Activated naive CD8-positive, alpha-beta T cell treated with anti-CD3 and anti-CD28 coated beads, Interleukin-2, amount 50 U/mL, for 24 hours (primary cell): Measurements from ENCODE around the gene SHD.

Experiments
- ATAC-seq: fragments of 150-1000 bp; cut with Tn5 transposase; one replicate; pipeline ENCODE4 v1.10.0; 2021
- DNase-seq: peaks from one replicate; pipeline ENCODE4 v3.0.0; 2021
- H3K27ac Mint-ChIP-seq: one replicate; pipeline ENCODE4 v1.8.0; 2021; ENCODE audit warnings: mild to moderate bottlenecking, mixed read lengths
- H3K27me3 Mint-ChIP-seq: one replicate; pipeline ENCODE4 v1.8.0; 2021; ENCODE audit warnings: mixed read lengths
- H3K36me3 Mint-ChIP-seq: one replicate; pipeline ENCODE4 v1.8.0; 2021; ENCODE audit warnings: low read depth, mixed read lengths
- H3K4me1 Mint-ChIP-seq: one replicate; pipeline ENCODE4 v1.8.0; 2021; ENCODE audit warnings: mixed read lengths
- H3K4me3 Mint-ChIP-seq: one replicate; pipeline ENCODE4 v1.8.0; 2021; ENCODE audit warnings: mild to moderate bottlenecking, moderate library complexity, mixed read lengths
- H3K9me3 Mint-ChIP-seq: one replicate; pipeline ENCODE4 v1.8.0; 2021; ENCODE audit warnings: mixed read lengths

SHD gene

DNA sequence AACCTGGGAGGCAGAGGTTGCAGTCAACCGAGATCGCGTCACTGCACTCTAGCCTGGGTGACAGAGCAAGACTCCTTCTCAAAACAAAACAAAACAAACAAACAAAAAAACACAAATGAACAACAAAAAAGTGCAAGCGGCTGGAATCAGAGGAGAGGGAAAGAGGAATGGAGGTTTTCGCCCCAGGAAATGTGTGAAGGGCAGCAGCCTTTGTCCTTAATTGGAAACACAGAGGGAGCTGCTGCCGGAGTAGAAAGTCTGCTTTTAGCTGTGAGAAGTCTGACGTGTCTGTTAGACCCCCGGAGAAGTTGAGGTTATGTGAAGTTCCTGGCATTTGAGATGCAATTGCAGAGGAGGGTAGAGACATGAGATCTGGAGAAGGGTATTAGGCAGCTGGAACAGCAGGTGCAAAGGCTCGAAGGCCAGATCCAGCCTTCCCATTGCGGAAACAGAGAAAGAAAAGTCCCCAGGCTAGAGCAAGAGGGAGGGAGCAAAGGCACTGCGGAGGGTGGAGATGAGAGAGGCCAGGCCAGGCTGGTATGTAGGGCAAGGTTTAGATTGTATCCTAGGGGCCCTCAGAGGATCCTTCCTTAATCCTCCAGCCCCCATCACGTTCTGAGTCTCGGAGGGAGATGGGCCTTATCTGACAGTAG lies 22.6 kb downstream of the SHD start:
- ATAC-seq (no peak), DNase-seq (no peak)
- peaks cover 3% of the 10 kb centered on the region for H3K27me3 Mint-ChIP-seq
- no peaks in the 10 kb centered on the region for H3K36me3 Mint-ChIP-seq
- peak overlapping the region; percentile 73 for H3K4me3 Mint-ChIP-seq
- H3K27ac Mint-ChIP-seq, result peak overlapping the region; percentile 61
- no peaks in the 10 kb centered on the region for H3K9me3 Mint-ChIP-seq
- H3K4me1 Mint-ChIP-seq, result peaks cover 37% of the 10 kb centered on the region

DNA sequence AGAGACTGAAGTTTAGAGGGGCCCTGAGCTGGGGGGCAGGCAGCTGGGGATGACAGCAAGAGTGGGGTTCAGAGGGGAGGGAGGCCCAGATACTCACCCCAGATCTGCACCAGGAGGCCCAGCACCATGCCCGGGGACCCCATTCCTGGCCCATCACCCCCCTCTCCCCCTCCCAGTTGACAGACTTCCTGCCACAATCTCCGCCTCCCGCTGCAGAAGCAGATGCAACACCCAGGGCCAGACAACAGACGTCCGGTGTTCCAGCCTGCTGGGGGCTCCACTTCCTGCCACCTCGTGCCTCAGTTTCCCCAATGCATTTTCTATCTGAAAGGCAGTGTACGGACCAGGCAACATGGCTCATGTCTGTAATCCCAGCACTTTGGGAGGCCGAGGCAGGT lies 23.2 kb downstream of the SHD start, which contains the start of gene TMIGD2:
Gene TMIGD2, minus strand, starts transcription at position 147 of the 398 bp plus-strand sequence. Its CDS starts 4 bp downstream, at position 143.
- ATAC-seq (no peak), DNase-seq (peak; percentile 39)
- peaks cover 37% of the 10 kb centered on the region for H3K4me1 Mint-ChIP-seq
- no peaks in the 10 kb centered on the region for H3K36me3 Mint-ChIP-seq
- H3K4me3 Mint-ChIP-seq, result peak within 1 kb of the TSS; percentile 73
- peaks cover 3% of the 10 kb centered on the region for H3K27me3 Mint-ChIP-seq
- no peaks in the 10 kb centered on the region for H3K9me3 Mint-ChIP-seq
- H3K27ac Mint-ChIP-seq, result peak within 1 kb of the TSS; percentile 61

DNA sequence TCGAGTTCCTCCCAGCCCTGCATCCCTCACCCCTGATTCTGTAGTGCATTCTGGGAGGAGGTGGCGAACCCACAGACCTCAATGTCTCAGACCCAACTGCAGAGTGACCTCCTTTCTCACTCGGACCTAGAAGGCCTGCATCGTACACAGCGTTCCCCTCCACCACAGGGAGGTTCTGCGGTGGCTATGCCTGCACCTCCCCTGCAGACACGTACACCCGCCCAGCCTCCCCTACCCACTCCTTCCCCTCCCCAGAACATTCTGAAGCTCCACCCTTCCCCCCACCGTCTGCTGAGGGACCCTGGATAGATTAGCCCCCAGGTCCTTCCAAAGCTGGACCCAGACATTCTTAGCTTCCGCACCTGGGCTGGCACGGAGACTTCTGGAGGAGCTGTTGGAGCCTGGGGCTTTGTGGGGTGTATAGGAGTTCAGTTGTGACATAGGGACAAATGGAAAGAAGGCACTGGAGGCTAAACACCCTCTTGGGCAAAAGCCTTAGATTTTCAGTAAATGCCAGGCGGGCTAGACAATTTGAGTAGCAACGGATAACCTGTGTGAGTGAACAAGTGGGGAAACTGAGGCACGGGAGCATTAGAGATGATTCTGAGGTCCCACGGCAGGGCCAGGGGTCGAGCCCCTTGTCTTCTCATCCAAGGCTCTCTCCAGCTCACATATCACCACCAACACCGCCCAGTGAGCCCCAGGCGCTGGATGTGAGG lies 24.9 kb downstream of the SHD start:
- H3K9me3 Mint-ChIP-seq, result no peaks in the 10 kb centered on the region
- H3K27ac Mint-ChIP-seq, result peak overlapping the region; percentile 68
- no peak for ATAC-seq
- peaks cover 28% of the 10 kb centered on the region for H3K4me1 Mint-ChIP-seq
- DNase-seq, result peak; percentile 19
- H3K4me3 Mint-ChIP-seq, result peak overlapping the region; percentile 63
- H3K27me3 Mint-ChIP-seq, result peaks cover 3% of the 10 kb centered on the region
- no peaks in the 10 kb centered on the region for H3K36me3 Mint-ChIP-seq

DNA sequence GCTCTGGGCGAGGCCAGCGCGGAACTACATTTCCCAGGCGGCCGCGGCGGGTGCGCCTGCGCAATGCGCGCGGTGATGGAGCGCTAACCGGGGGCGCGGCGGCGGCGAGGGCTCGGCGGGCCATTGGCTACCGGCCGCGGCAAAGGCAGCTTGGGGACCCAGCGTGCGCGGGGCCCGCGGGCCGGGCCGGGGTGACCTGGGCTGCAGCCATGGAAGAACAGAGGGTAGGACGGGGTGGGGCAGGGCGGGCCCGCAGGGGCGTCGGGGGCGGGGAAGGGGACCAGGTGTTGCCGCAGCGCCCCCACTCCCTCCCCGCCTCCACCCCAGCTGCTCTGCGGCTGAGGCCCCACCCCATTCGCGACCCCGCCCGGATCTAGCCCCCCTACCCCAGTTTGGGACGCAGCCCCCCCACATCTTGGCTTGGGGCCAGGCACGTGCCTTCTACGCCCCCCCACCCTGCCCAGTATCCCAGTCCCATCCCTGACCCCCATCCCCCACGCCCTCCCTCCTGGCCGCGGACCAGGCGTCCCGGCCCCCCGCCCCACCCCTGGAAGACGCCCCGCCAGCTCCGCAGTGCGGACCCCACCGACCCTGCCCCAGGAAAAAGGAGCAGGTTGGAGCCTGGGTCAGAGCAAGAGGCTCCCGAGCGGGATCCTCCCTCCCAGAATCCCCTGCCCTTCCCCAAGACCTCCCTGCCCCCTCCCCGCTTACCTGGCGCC lies 25.6 kb downstream of the SHD start, which contains the start of gene FSD1:
Gene FSD1, plus strand, starts transcription at position 61 of the 719 bp plus-strand sequence. Its CDS starts 149 bp downstream, at position 210.
- no peaks in the 10 kb centered on the region for H3K36me3 Mint-ChIP-seq
- peaks cover 28% of the 10 kb centered on the region for H3K4me1 Mint-ChIP-seq
- peak within 1 kb of the TSS; percentile 68 for H3K27ac Mint-ChIP-seq
- no peaks in the 10 kb centered on the region for H3K9me3 Mint-ChIP-seq
- peak within 1 kb of the TSS; percentile 63 for H3K4me3 Mint-ChIP-seq
- peaks cover 3% of the 10 kb centered on the region for H3K27me3 Mint-ChIP-seq
- ATAC-seq, result peak; percentile 86
- DNase-seq, result peak; percentile 88

DNA sequence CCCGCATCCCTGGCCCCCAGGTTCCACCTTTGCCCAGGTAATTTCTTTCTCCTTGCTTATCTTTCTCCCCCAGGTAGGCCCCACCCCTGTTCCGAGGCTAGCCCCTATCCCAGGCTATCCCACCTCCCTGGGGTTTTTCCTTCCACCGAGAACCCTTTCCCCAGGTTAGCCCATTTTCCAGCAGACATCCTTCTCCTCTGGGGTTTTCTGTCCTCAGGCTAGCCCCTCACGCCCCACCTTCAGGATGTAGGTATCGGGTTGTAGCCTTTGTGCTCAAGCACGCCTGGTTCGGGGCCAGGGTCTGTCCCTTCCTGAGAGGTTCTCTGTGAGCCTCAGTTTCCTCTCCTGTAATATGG lies 26.2 kb downstream of the SHD start:
- Mint-ChIP-seq H3K9me3 (no peaks in the 10 kb centered on the region), H3K27me3 (peaks cover 3% of the 10 kb centered on the region), H3K36me3 (no peaks in the 10 kb centered on the region), H3K4me1 (peaks cover 28% of the 10 kb centered on the region), H3K4me3 (peak overlapping the region; percentile 54), H3K27ac (no peak overlapping the region)
- DNase-seq (no peak), ATAC-seq (no peak)

DNA sequence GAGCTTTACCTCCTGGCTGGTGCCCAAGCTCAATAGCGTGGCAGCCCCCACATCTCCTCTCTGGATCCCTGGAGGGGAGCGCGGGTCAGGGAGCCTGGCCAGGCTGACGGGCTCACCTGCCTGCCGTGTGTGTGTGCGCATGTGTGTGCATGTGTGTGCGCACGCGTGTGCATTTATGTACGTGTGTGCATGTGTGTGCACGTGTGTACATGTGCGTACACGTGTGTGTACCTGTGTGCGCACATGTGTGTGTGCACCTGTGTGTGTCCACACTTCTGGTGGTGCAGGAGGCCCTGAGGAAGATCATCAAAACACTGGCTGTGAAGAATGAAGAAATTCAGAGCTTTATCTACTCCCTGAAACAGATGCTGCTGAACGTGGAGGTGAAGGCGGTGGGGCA lies 26.6 kb downstream of the SHD start:
- peaks cover 25% of the 10 kb centered on the region for H3K4me1 Mint-ChIP-seq
- H3K27me3 Mint-ChIP-seq, result peaks cover 3% of the 10 kb centered on the region
- ATAC-seq (no peak), DNase-seq (no peak)
- H3K27ac Mint-ChIP-seq, result no peak overlapping the region
- no peaks in the 10 kb centered on the region for H3K9me3 Mint-ChIP-seq
- peak overlapping the region; percentile 54 for H3K4me3 Mint-ChIP-seq
- no peaks in the 10 kb centered on the region for H3K36me3 Mint-ChIP-seq

DNA sequence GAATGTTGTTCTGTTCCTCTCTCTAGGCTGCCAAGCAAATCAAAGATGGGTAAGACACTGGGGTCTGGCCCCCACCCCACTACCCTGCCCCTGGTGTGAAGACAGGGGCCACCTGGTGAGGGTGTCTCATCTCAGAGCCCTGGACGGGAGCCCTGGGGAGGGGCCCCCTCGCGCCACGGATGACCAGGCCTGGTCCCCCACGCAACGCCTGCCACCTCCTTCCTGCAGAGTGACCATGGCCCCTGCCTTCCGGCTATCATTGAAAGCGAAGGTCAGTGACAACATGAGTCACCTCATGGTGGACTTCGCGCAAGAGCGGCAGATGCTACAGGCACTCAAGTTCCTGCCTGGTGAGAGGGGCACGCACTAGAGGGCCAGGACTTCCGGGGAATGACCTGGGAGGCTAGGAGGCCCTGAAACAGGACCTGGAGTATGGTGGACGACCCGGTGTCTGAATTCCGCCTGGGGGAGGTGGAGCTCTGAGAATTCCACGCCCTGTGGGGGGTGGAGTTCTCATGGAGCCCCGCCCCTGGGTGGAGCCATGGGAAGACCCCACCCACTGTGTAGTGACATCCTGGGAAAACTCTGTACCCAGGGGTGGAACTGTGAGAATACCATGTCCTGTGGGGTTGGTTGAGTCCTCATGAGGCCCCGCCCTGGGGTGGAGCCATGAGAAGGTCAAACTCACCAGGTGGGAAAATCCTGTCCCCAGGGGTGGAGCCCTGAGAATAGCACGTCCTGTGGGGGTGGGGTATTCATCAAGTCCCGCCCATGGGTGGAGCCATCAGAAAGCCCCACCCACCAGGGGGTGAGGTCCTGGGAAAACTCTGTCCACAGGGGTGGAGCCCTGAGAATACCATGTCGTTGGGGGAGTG lies 31.4 kb downstream of the SHD start:
- DNase-seq, result peak; percentile 48
- no peak overlapping the region for H3K4me3 Mint-ChIP-seq
- no peaks in the 10 kb centered on the region for H3K9me3 Mint-ChIP-seq
- no peaks in the 10 kb centered on the region for H3K27me3 Mint-ChIP-seq
- no peak overlapping the region for H3K27ac Mint-ChIP-seq
- ATAC-seq, result peak; percentile 46
- H3K4me1 Mint-ChIP-seq, result no peaks in the 10 kb centered on the region
- peaks cover 2% of the 10 kb centered on the region for H3K36me3 Mint-ChIP-seq

DNA sequence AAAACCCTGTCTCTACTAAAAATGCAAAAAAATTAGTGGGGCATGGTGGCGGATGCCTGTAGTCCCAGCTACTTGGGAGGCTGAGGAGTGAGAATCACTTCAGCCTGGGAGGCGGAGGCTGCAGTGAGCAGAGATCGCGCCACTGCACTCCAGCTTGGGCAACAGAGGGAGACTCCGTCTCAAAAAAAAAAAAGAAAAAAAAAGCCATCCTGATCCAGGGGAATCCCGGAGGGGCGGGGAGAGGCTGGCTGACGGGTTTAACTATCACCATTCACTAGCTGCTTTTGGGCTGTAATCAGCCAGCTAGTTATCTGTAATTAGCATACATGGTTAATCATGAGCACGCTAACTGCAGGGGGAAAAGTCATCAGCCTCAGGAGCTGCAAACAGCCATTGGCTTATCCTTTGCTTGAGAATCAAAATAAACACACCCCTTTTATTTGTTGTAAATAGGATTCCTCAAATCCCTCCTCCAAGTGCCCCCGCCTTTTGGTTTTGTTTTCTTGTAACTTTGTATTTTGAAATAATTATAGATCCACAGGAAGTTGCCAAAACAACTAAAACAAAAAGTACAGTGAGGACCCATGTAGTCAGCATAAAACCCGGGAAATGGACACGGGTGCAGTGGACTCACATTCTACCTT lies 34.9 kb downstream of the SHD start:
- no peak overlapping the region for H3K27ac Mint-ChIP-seq
- ATAC-seq (no peak), DNase-seq (no peak)
- H3K4me1 Mint-ChIP-seq, result no peaks in the 10 kb centered on the region
- H3K4me3 Mint-ChIP-seq, result no peak overlapping the region
- H3K36me3 Mint-ChIP-seq, result peaks cover 2% of the 10 kb centered on the region
- H3K9me3 Mint-ChIP-seq, result no peaks in the 10 kb centered on the region
- no peaks in the 10 kb centered on the region for H3K27me3 Mint-ChIP-seq

DNA sequence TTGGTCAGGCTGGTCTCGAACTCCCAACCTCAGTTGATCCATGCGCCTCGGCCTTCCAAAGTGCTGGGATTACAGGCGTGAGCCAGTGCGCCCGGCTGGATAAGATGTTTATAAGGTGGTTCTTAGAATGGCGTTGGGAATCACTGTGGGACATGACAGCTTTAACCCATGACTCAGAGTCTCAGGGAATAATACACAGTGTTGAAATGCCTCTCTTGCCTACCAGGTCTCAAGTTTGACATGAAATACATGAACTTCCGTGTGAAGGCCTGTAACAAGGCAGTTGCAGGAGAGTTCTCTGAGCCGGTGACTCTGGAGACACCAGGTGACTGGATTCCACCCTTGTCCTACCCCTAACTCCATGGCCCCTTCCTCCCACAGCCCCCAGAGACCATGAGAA lies 37.9 kb downstream of the SHD start:
- no peak overlapping the region for H3K27ac Mint-ChIP-seq
- H3K9me3 Mint-ChIP-seq, result peaks cover 15% of the 10 kb centered on the region

DNA sequence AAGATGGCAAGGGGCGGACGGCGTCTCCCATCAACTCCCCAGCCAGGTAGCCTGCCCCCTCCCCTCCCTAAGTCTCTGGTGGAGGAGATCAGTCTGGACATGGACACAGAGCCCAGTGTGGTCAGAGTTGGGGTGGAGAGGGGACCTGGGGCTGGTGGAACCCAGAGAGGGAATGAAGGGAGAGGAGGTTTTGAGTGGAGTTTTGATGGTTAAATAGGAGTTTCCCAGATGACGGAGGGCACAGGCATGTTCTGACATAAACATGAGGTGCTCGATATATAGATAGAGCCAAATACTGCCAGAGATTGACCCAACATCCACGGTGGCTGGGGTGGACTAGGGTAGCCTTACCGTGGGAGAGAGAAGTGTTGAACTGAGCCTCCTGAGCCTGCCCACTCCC lies 39.4 kb downstream of the SHD start:
- Mint-ChIP-seq H3K36me3 (peaks cover 3% of the 10 kb centered on the region), H3K4me3 (no peak overlapping the region), H3K9me3 (peaks cover 15% of the 10 kb centered on the region), H3K27ac (no peak overlapping the region), H3K4me1 (no peaks in the 10 kb centered on the region), H3K27me3 (no peaks in the 10 kb centered on the region)
- ATAC-seq (no peak), DNase-seq (no peak)

More for the DNA sequence above, 37.9 kb downstream of the SHD start:
- no peak overlapping the region for H3K4me3 Mint-ChIP-seq
- no peaks in the 10 kb centered on the region for H3K27me3 Mint-ChIP-seq
- ATAC-seq (no peak), DNase-seq (no peak)
- H3K36me3 Mint-ChIP-seq, result peaks cover 3% of the 10 kb centered on the region
- H3K4me1 Mint-ChIP-seq, result no peaks in the 10 kb centered on the region

DNA sequence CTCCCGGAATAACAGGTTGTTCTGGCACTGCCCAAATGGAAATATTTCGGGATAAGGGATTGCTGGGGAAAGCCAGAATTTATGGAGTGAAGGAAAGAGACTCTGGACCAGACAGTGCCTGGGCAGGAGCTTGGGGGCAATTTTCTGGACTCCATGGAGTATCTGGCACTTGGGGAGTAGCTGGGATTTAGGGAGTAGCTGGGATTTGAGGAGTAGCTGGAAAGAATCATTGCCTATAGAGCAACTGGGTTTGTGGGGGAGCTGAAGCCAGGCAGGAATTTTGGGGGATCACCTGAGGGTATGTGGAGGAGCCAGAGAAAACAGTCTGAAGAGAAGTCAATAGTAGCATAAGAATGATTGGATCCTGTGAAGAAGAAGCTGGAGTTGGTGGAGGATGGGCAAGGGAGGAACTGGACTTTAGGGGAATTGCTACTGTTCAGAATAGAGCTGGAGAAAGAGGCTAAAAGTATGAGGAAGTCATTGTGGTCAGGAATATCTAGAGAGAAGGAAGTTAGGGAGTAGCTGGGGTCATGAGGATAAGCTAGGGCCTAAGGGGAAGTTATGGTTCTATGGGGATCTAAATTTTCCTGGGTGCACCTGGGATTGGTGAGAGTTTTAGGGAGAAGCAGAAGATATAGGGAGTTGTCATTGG lies 40.1 kb downstream of the SHD start:
- H3K36me3 Mint-ChIP-seq, result peaks cover 3% of the 10 kb centered on the region
- DNase-seq (no peak), ATAC-seq (no peak)
- H3K27me3 Mint-ChIP-seq, result no peaks in the 10 kb centered on the region
- H3K9me3 Mint-ChIP-seq, result peaks cover 15% of the 10 kb centered on the region
- no peaks in the 10 kb centered on the region for H3K4me1 Mint-ChIP-seq
- no peak overlapping the region for H3K4me3 Mint-ChIP-seq
- no peak overlapping the region for H3K27ac Mint-ChIP-seq

DNA sequence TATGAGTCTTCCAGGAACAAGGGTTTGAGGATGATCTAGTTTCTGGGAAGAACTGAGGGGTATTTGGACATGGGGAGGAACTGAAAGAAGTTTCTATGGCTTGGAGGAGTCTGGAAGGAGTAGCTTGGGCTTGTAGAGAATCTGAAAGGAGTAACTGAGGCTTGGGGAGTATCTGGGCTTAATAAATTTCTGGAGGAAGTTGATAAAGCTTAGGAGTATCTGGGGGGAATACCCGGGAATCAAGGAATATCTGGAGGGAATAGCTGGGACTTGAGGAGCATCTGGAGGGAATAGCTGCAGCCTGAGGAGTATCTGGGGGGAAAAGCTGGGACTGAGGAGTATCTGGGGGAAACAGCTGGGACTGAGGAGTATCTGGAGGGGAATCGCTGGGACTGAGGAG lies 41.4 kb downstream of the SHD start:
- H3K36me3 Mint-ChIP-seq, result peaks cover 2% of the 10 kb centered on the region
- DNase-seq, result no peak
- H3K27ac Mint-ChIP-seq, result no peak overlapping the region
- no peak overlapping the region for H3K4me3 Mint-ChIP-seq
- no peaks in the 10 kb centered on the region for H3K4me1 Mint-ChIP-seq
- H3K9me3 Mint-ChIP-seq, result peaks cover 15% of the 10 kb centered on the region
- H3K27me3 Mint-ChIP-seq, result no peaks in the 10 kb centered on the region
- no peak for ATAC-seq

DNA sequence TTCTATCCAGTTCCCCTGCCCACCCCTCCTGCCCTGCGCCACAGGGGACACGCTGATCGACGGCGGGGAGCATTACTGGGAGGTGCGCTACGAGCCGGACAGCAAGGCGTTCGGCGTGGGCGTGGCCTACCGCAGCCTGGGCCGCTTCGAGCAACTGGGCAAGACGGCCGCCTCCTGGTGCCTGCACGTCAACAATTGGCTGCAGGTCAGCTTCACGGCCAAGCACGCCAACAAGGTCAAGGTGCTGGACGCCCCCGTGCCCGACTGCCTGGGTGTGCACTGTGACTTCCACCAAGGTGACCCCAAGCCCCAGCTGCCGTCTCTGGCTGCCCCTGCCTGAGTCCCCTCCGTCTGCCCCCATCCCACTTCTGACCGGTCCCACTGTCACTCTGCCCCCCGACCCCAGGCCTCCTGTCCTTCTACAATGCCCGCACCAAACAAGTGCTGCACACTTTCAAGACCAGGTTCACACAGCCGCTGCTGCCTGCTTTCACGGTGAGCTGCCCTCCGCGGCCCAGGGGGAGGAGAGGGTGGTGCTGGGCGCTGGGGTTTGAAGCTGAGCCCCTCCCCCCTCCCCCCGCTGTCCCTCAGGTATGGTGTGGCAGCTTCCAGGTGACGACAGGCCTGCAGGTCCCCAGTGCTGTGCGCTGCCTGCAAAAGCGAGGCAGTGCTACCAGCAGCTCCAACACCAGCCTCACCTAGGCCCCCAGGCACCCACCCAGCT lies 44.0 kb downstream of the SHD start:
- H3K4me1 Mint-ChIP-seq, result peaks cover 19% of the 10 kb centered on the region
- peaks cover 2% of the 10 kb centered on the region for H3K36me3 Mint-ChIP-seq
- H3K9me3 Mint-ChIP-seq, result peaks cover 15% of the 10 kb centered on the region
- H3K27ac Mint-ChIP-seq, result no peak overlapping the region
- no peaks in the 10 kb centered on the region for H3K27me3 Mint-ChIP-seq
- ATAC-seq (no peak), DNase-seq (no peak)
- no peak overlapping the region for H3K4me3 Mint-ChIP-seq
